Choroid plexus epithelial cell (primary cell): ENCODE data around the gene ARHGAP23.

ENCODE experiments used
- DNase-seq: peaks from one replicate; pipeline ENCODE4 v3.0.0-alpha.2; 2010; ENCODE audit warnings: low read depth
- H3K4me3 ChIP-seq: 2 replicates; pipeline ENCODE4 v1.5.1; 2011; ENCODE audit warnings: low read depth, mild to moderate bottlenecking, control low read depth, low read length, moderate library complexity
- TF ChIP-seq, protein P1 (sequence below): conservative IDR thresholded peaks from 2 replicates; pipeline ENCODE4 v1.5.1; 2011; ENCODE audit warnings: low read depth, mild to moderate bottlenecking, control low read depth, inconsistent platforms, low read length, moderate library complexity

Gene ARHGAP23

DNA sequence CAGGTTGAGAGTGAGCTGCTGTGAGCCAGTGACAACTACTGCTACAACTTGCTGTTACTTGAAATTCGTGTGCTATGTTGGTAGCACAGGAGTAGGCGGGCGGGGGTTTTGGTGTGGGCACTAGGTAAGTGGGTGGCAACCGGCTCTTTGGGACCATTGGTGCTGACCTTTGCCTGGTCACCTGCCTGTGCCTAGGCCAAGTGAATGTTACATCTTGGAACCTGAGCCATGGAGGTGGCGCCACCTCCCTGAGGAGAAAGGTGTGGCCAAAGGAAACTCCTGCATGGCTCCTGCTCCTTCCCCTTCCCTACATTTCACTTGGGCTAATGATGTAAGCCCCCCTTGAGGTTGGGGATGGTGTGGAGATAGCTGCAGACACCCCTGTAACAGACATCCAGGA is 25.4 kb upstream of the ARHGAP23 start:
- TF ChIP-seq, protein P1, sequence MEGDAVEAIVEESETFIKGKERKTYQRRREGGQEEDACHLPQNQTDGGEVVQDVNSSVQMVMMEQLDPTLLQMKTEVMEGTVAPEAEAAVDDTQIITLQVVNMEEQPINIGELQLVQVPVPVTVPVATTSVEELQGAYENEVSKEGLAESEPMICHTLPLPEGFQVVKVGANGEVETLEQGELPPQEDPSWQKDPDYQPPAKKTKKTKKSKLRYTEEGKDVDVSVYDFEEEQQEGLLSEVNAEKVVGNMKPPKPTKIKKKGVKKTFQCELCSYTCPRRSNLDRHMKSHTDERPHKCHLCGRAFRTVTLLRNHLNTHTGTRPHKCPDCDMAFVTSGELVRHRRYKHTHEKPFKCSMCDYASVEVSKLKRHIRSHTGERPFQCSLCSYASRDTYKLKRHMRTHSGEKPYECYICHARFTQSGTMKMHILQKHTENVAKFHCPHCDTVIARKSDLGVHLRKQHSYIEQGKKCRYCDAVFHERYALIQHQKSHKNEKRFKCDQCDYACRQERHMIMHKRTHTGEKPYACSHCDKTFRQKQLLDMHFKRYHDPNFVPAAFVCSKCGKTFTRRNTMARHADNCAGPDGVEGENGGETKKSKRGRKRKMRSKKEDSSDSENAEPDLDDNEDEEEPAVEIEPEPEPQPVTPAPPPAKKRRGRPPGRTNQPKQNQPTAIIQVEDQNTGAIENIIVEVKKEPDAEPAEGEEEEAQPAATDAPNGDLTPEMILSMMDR: peak; percentile 19
- DNase-seq: no peak
- no peak overlapping the region for H3K4me3 ChIP-seq

GRCh38 chr17:38403491-38403890 is 24.8 kb upstream of the ARHGAP23 start:
- H3K4me3 ChIP-seq: no peak overlapping the region
- TF ChIP-seq, protein P1: no peak
- DNase-seq: peak; percentile 43

DNA sequence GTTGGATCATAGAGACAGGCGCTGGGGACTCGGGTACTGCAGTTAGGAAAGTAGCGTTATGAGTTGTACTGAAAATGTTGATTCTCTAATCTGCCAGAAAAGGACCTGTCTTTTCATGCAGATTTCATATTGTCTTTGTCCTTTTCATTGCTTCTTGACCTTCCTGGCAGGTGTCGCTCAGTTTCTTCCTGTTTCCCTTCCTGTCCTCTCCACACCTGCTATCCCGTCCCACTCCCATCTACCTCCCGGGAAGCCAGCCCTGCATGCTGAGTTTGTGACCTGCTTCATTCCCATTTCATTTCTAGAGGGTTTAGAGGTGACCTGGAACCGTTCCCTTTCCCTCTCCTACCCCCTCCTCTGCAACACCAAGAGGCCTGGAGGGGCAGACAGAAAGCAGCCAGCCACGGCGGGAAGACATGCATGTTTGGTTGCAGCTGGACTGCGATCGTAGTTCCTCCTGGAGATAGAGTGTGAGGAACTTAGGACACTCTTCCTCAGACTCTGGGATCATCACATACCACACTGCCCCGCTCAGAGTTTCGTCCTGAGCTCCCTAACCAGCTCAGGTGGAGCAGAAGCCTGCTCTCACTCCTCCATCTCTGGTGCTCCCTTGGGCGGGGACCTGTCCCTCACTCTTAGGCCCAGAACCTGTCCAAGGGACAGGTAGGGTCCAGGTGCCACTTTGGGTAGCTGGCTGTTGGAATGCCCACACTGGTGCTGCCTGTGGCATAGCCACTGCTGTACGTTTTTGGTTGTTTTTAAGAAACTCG is 23.9 kb upstream of the ARHGAP23 start:
- H3K4me3 ChIP-seq: no peak overlapping the region
- TF ChIP-seq, protein P1: no peak
- no peak for DNase-seq

DNA sequence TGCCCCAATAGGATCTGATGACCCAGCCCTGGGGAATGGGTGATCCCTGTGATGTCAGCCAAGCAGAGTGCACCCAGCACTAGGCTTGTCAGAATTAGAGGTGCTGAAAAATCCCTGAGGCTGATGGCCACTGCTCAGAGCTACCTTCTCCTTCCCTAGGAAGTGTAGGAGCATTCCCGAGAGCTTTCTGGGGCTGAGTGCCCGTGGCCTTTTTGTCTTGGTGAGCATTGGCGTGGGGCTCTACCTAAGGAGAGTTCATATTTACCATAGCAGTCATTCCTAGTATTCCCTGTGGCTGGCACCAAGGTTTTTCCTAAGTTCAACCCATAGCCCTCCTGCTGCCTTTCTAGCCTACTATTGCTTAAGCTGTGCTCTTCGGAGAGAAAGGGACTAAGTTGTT is 22.6 kb upstream of the ARHGAP23 start:
- no peak for DNase-seq
- H3K4me3 ChIP-seq: no peak overlapping the region
- TF ChIP-seq, protein P1: no peak

GRCh38 chr17:38410201-38410600 is 18.1 kb upstream of the ARHGAP23 start:
- no peak for DNase-seq
- TF ChIP-seq, protein P1: no peak
- no peak overlapping the region for H3K4me3 ChIP-seq

- peak overlapping the region; percentile 53 for H3K4me3 ChIP-seq
- DNase-seq: peak; percentile 72
- TF ChIP-seq, protein P1: no peak
Measured at GRCh38 chr17:38415250-38416194, 12.7 kb upstream of the ARHGAP23 start.
